GM20000 (cell line): ENCODE measurements around the gene CFAP251.

Experiments used
- DNase-seq: peaks from one replicate; pipeline ENCODE4 v3.0.0; 2012; ENCODE audit warnings: low spot score
- CTCF ChIP-seq: IDR thresholded peaks from 2 replicates; pipeline ENCODE4 v1.5.1; 2012; ENCODE audit warnings: mild to moderate bottlenecking, control low read depth; ENCODE audit errors: extremely low read depth, missing control alignments

CFAP251 gene

DNA sequence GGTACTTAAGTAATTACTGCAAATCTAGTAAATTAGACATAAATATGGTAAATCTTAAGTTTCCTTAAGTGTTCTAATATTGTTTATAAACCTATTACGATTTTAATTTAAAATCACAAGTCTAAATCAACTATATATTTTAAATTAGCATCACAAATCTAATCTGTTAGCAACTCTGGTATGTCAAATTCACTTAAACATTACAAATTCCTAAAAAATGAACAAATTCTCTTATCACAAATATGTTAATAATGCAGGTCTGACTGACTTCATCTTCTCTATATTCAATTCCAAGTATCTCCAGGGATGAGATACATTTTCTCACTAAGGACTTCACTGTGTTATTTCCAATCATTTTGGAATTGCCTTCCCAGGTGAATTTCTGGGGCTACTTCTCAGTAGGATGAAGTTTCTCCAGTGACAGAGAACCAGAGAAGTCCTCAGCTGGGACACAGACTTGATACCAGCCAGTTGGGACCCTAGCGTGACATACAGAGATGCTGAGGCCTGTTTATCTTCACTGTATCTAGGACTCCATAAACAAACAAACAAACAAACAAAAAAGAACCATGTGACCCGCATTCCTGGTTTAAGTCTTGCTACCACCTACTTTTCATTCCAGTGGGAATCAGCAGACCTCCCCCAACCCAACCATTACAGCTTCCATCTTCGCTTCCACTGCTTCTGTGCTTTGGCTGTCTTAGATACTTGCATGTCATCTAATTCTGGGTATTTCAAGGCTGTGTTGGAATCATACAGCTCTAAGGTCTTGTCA is 21.8 kb downstream of the CFAP251 start:
- DNase-seq = no peak
- no peak for TF ChIP-seq CTCF

GRCh38 chr12:121942145-121942718 is 23.8 kb downstream of the CFAP251 start:
- no peak for DNase-seq
- TF ChIP-seq CTCF = no peak

DNA sequence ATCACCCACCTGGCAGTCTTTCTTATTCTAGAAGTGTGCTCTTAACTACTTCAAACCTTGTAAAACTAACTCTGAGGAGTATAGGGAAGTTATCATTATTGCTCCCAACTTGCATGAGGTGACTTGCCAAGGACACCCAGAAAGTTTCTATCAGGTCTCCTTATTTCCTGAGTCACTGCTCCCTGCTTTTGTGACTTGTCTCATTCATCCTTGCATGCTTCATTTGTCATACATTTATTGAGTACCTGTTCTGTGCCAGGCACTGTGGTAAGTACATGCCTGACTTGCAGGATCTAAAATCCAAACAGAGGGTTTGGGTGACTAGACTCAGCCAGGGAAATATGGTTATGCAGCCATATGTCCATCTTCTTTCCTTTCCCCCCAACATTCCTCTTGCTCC is 25.5 kb downstream of the CFAP251 start:
- no peak for TF ChIP-seq CTCF
- no peak for DNase-seq

- TF ChIP-seq CTCF = no peak
- DNase-seq = no peak
Measured at GRCh38 chr12:121946313-121947025, 28.1 kb downstream of the CFAP251 start.

DNA sequence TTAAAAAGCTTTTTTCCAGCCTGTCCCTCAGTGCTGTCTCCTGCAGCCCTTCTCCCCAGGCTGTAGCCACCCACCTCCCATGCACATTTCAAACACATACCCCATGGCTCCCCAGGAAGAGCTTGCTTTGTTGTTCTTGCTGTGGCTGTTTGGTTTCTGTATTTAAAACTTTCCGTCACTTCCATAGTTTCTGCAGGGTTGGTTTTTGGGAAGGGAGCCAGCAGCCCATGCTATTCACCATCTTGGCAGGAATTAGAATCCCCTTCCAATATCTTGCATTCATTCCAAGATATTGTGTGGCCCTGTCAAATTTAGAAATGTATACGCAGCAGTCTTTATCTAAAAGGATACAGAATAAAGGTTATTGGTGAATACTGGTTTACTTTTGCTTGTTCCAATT is 29.6 kb downstream of the CFAP251 start:
- no peak for TF ChIP-seq CTCF
- DNase-seq = no peak

GRCh38 chr12:121949648-121950397 is 31.4 kb downstream of the CFAP251 start:
- no peak for DNase-seq
- no peak for TF ChIP-seq CTCF
